Bone marrow (tissue), 2 donors: ENCODE data around the gene TSTD2.
"Not testable (repeated sequence)": the region's sequence is repeated elsewhere in the genome, so short reads cannot be mapped to it uniquely, and the experiment has no call there.

Source experiments
- DNase-seq, 2 donors: peaks; one replicate each; lab custom pipeline; 2025; lab: John Stamatoyannopoulos, UW

The TSTD2 gene

GRCh38 chr9:97630591-97630990, 2.6 kb downstream of the TSTD2 start:
- DNase-seq: no peak

GRCh38 chr9:97629156-97629555, 4.0 kb downstream of the TSTD2 start:
- no peak for DNase-seq

GRCh38 chr9:97628668-97629067, 4.5 kb downstream of the TSTD2 start:
- no peak for DNase-seq

GRCh38 chr9:97627624-97628023, 5.5 kb downstream of the TSTD2 start:
- no peak for DNase-seq

GRCh38 chr9:97625620-97626019, 7.5 kb downstream of the TSTD2 start:
- DNase-seq: no peak

- no peak for DNase-seq
Observed at GRCh38 chr9:97623946-97624345, 9.2 kb downstream of the TSTD2 start.

GRCh38 chr9:97622483-97622882, 10.7 kb downstream of the TSTD2 start:
- not testable (repeated sequence) for DNase-seq

- DNase-seq: not testable (repeated sequence)
Observed at GRCh38 chr9:97620063-97620462, 13.1 kb downstream of the TSTD2 start.

GRCh38 chr9:97617939-97618416, 15.2 kb downstream of the TSTD2 start:
- DNase-seq: no peak

GRCh38 chr9:97615439-97616072, 17.6 kb downstream of the TSTD2 start:
- peak in 1 of 2 donors; percentile 28 for DNase-seq

- DNase-seq: no peak
Observed at GRCh38 chr9:97604901-97605645, 28.1 kb downstream of the TSTD2 start.

GRCh38 chr9:97602430-97602829, 30.7 kb downstream of the TSTD2 start:
- no peak for DNase-seq

- DNase-seq: no peak
Observed at GRCh38 chr9:97601228-97601898, 31.8 kb downstream of the TSTD2 start.

GRCh38 chr9:97600531-97601227, 32.5 kb downstream of the TSTD2 start:
- no peak for DNase-seq

- no peak for DNase-seq
Observed at GRCh38 chr9:97599314-97599846, 33.8 kb downstream of the TSTD2 start.

GRCh38 chr9:97598461-97599288, 34.5 kb downstream of the TSTD2 start:
- peak; percentile 18 to 88 for DNase-seq

- no peak for DNase-seq
Observed at GRCh38 chr9:97596906-97597305, 36.3 kb downstream of the TSTD2 start.

GRCh38 chr9:97594381-97594921, 38.7 kb downstream of the TSTD2 start:
- no peak for DNase-seq

GRCh38 chr9:97593960-97594359, 39.2 kb downstream of the TSTD2 start:
- no peak for DNase-seq

GRCh38 chr9:97592126-97592525, 41.0 kb downstream of the TSTD2 start:
- no peak for DNase-seq

GRCh38 chr9:97591535-97591934, 41.6 kb downstream of the TSTD2 start:
- DNase-seq: no peak
